OCI-LY3 (cell line): ENCODE data around the gene CCT3.

Source experiments
- H2AFZ ChIP-seq: fragments of 200-600, 300-600 bp; shearing (Covaris generic); 2 replicates; pipeline ENCODE4 v1.6.0; 2014; ENCODE audit warnings: antibody characterized with exemption, low read depth, low read length
- H3K27ac ChIP-seq: fragments of 200-600, 300-600 bp; sonication (generic); 2 replicates; pipeline ENCODE4 v1.5.1; 2014; ENCODE audit warnings: mild to moderate bottlenecking, low read length, moderate library complexity, mixed read lengths
- H3K27me3 ChIP-seq: fragments of 200-600, 300-600 bp; sonication (generic); 2 replicates; pipeline ENCODE4 v1.6.1; 2014; ENCODE audit warnings: low read depth, low read length, mixed read lengths
- H3K36me3 ChIP-seq: fragments of 200-600, 300-600 bp; sonication (generic); replicated peaks from 2 replicates; pipeline ENCODE3; 2014; ENCODE audit warnings: low read depth, low read length, mixed read lengths
- H3K4me1 ChIP-seq: fragments of 300-600, 200-600 bp; sonication (generic); 2 replicates; pipeline ENCODE4 v1.6.1; 2014; ENCODE audit warnings: low read length, mixed read lengths
- H3K4me2 ChIP-seq: fragments of 200-600, 300-600 bp; sonication (generic); 2 replicates; pipeline ENCODE4 v1.6.1; 2014; ENCODE audit warnings: low read length, mixed read lengths
- H3K4me3 ChIP-seq: fragments of 300-600, 200-600 bp; sonication (generic); 2 replicates; pipeline ENCODE4 v1.5.1; 2014; ENCODE audit warnings: antibody characterized with exemption, mild to moderate bottlenecking, low read length, moderate library complexity
- H3K79me2 ChIP-seq: fragments of 300-600, 200-600 bp; shearing (Covaris generic); 2 replicates; pipeline ENCODE4 v1.6.1; 2014; ENCODE audit warnings: mild to moderate bottlenecking, low read length, mixed read lengths
- H3K9ac ChIP-seq: fragments of 300-600, 200-600 bp; shearing (Covaris generic); 2 replicates; pipeline ENCODE4 v1.6.0; 2014; ENCODE audit warnings: mild to moderate bottlenecking, low read length, moderate library complexity
- H3K9me3 ChIP-seq: fragments of 200-600, 300-600 bp; shearing (Covaris generic); 2 replicates; pipeline ENCODE4 v1.6.1; 2014; ENCODE audit warnings: low read length, mixed read lengths; ENCODE audit not compliant: insufficient read depth
- H4K20me1 ChIP-seq: fragments of 200-600, 300-600 bp; sonication (generic); 2 replicates; pipeline ENCODE4 v1.6.1; 2016; ENCODE audit warnings: low read length, mixed read lengths; ENCODE audit not compliant: insufficient read depth
- CTCF ChIP-seq: fragments of 200-600, 300-600 bp; sonication (generic); IDR thresholded peaks from 2 replicates; pipeline ENCODE4 v1.5.1; 2014; ENCODE audit warnings: antibody characterized with exemption, low read length, low read depth
- EZH2phosphoT487 ChIP-seq: fragments of 200-600 bp; shearing (Covaris generic); IDR thresholded peaks from 2 replicates; pipeline ENCODE4 v1.6.1; 2018; ENCODE audit warnings: antibody characterized with exemption, mixed run types, low read depth

The CCT3 gene

GRCh38 chr1:156386134-156386901 lies 48.2 kb upstream of the CCT3 start:
- peak overlapping the region; percentile 92 for H2AFZ ChIP-seq
- H3K9ac ChIP-seq, result 0 out of 2 replicates have a peak overlapping the region, but pooled peaks have one; percentile 5
- peaks cover 9% of the 10 kb centered on the region; the same call in 1 of the 2 replicates for H3K4me1 ChIP-seq
- no peaks in the 10 kb centered on the region for H4K20me1 ChIP-seq
- no peaks in the 10 kb centered on the region for H3K36me3 ChIP-seq
- TF ChIP-seq EZH2phosphoT487 (no peak), CTCF (no peak)
- no peak overlapping the region for H3K27ac ChIP-seq
- H3K4me2 ChIP-seq, result peak overlapping the region; percentile 49
- no peak overlapping the region for H3K4me3 ChIP-seq
- H3K27me3 ChIP-seq, result no peaks in the 10 kb centered on the region
- no peaks in the 10 kb centered on the region for H3K79me2 ChIP-seq
- H3K9me3 ChIP-seq, result no peaks in the 10 kb centered on the region

GRCh38 chr1:156385534-156386031 lies 47.5 kb upstream of the CCT3 start:
- Histone ChIP-seq H3K4me2 (peak overlapping the region; percentile 49), H4K20me1 (no peaks in the 10 kb centered on the region), H3K36me3 (no peaks in the 10 kb centered on the region), H3K9me3 (no peaks in the 10 kb centered on the region), H3K9ac (0 out of 2 replicates have a peak overlapping the region, but pooled peaks have one; percentile 5), H3K4me1 (peaks cover 9% of the 10 kb centered on the region; the same call in 1 of the 2 replicates), H3K79me2 (no peaks in the 10 kb centered on the region), H3K27me3 (no peaks in the 10 kb centered on the region), H3K4me3 (no peak overlapping the region), H2AFZ (peak overlapping the region; percentile 92), H3K27ac (no peak overlapping the region)
- no peak for TF ChIP-seq EZH2phosphoT487
- peak; percentile 100 for TF ChIP-seq CTCF

GRCh38 chr1:156384658-156385057 lies 46.6 kb upstream of the CCT3 start:
- Histone ChIP-seq H3K9me3 (no peaks in the 10 kb centered on the region), H3K4me1 (peaks cover 9% of the 10 kb centered on the region; the same call in 1 of the 2 replicates), H3K79me2 (no peaks in the 10 kb centered on the region), H3K27me3 (no peaks in the 10 kb centered on the region), H3K9ac (no peak overlapping the region), H3K4me3 (no peak overlapping the region), H3K4me2 (no peak overlapping the region), H2AFZ (no peak overlapping the region; the same call in 1 of the 2 replicates), H3K36me3 (no peaks in the 10 kb centered on the region), H4K20me1 (no peaks in the 10 kb centered on the region), H3K27ac (no peak overlapping the region)
- no peak for TF ChIP-seq EZH2phosphoT487
- TF ChIP-seq CTCF, result no peak

- H3K4me1 ChIP-seq, result peaks cover 9% of the 10 kb centered on the region; the same call in 1 of the 2 replicates
- no peak overlapping the region for H2AFZ ChIP-seq
- no peaks in the 10 kb centered on the region for H4K20me1 ChIP-seq
- H3K9ac ChIP-seq, result no peak overlapping the region
- no peak overlapping the region for H3K4me3 ChIP-seq
- no peaks in the 10 kb centered on the region for H3K9me3 ChIP-seq
- H3K27ac ChIP-seq, result no peak overlapping the region
- H3K79me2 ChIP-seq, result no peaks in the 10 kb centered on the region
- H3K36me3 ChIP-seq, result no peaks in the 10 kb centered on the region
- TF ChIP-seq CTCF (no peak), EZH2phosphoT487 (no peak)
- no peak overlapping the region for H3K4me2 ChIP-seq
- no peaks in the 10 kb centered on the region for H3K27me3 ChIP-seq
Measured at GRCh38 chr1:156384007-156384406, 45.9 kb upstream of the CCT3 start.
